WTC11 (cell line): ENCODE measurements around the gene BTBD9.

ENCODE experiments used
- CTCF ChIP-seq: fragments of 200-600 bp; IDR thresholded peaks from 2 replicates; pipeline ENCODE4 v1.8.0; 2022; ENCODE audit warnings: antibody characterized with exemption
- IRF2 ChIP-seq: sonication (generic); formaldehyde crosslinking; IDR thresholded peaks from 2 replicates; pipeline ENCODE4 v1.8.0; 2022; ENCODE audit warnings: low read depth, missing genetic modification reagents, borderline replicate concordance
- NFYB ChIP-seq: sonication (generic); formaldehyde crosslinking; conservative IDR thresholded peaks from 2 replicates; pipeline ENCODE4 v1.8.0; 2022; ENCODE audit warnings: low read depth, missing genetic modification reagents

GRCh38 chr6:38302081-38302480, 337.6 kb downstream of the BTBD9 start:
- TF ChIP-seq IRF2 (no peak), NFYB (CRISPR knock-in tag) (no peak), CTCF (no peak)
